Measurements from ENCODE around the gene TTBK2. TPM values are rescaled to one million over a fixed set of nuclear protein-coding genes. Genes with fewer than 3 reads are reported as not detected.

The TTBK2 gene
- total RNA-seq, 2 experiments from 2014 or later: 14.2 to 20.8 TPM

- Histone ChIP-seq H3K4me2 (ENCODE audit: low read length) (no peak overlapping the region), H3K4me1 (ENCODE audit: insufficient read depth, low read length, poor library complexity, severe bottlenecking) (no peaks in the 10 kb centered on the region), H2AFZ (ENCODE audit: low read length) (no peak overlapping the region), H3K36me3 (ENCODE audit: insufficient read depth, low read length) (0 out of 2 replicates have a peak, but pooled peaks cover 9% of the 10 kb centered on the region), H3K9me3 (ENCODE audit: low read length) (no peaks in the 10 kb centered on the region), H3K9me2 (ENCODE audit: insufficient read depth, low read length) (no peaks in the 10 kb centered on the region), H4K20me1 (ENCODE audit: insufficient read depth, low read length) (no peaks in the 10 kb centered on the region), H3K4me3 (ENCODE audit: low read depth, low read length, poor library complexity, severe bottlenecking) (no peak overlapping the region), H3K79me2 (ENCODE audit: insufficient read depth, low read depth, low read length) (no peaks in the 10 kb centered on the region), H3K27ac (ENCODE audit: low read depth, low read length, poor library complexity, severe bottlenecking) (no peak overlapping the region)
- intact Hi-C loops (cut with micrococcal nuclease; ENCODE audit: unreplicated experiment): no loop called here
- ChIA-PET POLR2A (interaction anchor here (0.7 kb wide), 1 partner anchor 169 kb away, joined by 3 read pairs; no protein-coding TSS in a partner anchor), CTCF (ENCODE audit: unreplicated experiment) (no interaction called here)
- no peak for DNase-seq (ENCODE audit: low spot score)
- TF ChIP-seq EZH2phosphoT487 (IDR thresholded peaks at IDR 0.05; ENCODE audit: borderline replicate concordance, low read depth, low read length): no peak
- TF ChIP-seq CTCF (conservative IDR thresholded peaks at IDR 0.05; ENCODE audit: low read length): no peak
- BruUV-seq (replicated peaks): no TSS peak
These were observed 62.0 kb downstream of the TTBK2 start for GRCh38 chr15:42858540-42858939.

GRCh38 chr15:42854576-42854975 is 66.0 kb downstream of the TTBK2 start:
- no peak overlapping the region for H3K4me3 ChIP-seq (ENCODE audit: low read depth, low read length, poor library complexity, severe bottlenecking)
- H2AFZ ChIP-seq (ENCODE audit: low read length): no peak overlapping the region
- no peaks in the 10 kb centered on the region for H3K79me2 ChIP-seq (ENCODE audit: insufficient read depth, low read depth, low read length)
- intact Hi-C loops (cut with micrococcal nuclease; ENCODE audit: unreplicated experiment): no loop called here
- ChIA-PET POLR2A (no interaction called here), CTCF (ENCODE audit: unreplicated experiment) (no interaction called here)
- BruUV-seq (replicated peaks): no TSS peak
- H3K36me3 ChIP-seq (ENCODE audit: insufficient read depth, low read length): 0 out of 2 replicates have a peak, but pooled peaks cover 9% of the 10 kb centered on the region
- no peaks in the 10 kb centered on the region for H4K20me1 ChIP-seq (ENCODE audit: insufficient read depth, low read length)
- H3K27ac ChIP-seq (ENCODE audit: low read depth, low read length, poor library complexity, severe bottlenecking): no peak overlapping the region
- no peaks in the 10 kb centered on the region for H3K9me3 ChIP-seq (ENCODE audit: low read length)
- no peak for TF ChIP-seq CTCF (conservative IDR thresholded peaks at IDR 0.05; ENCODE audit: low read length)
- no peak for TF ChIP-seq EZH2phosphoT487 (IDR thresholded peaks at IDR 0.05; ENCODE audit: borderline replicate concordance, low read depth, low read length)
- no peak overlapping the region for H3K4me2 ChIP-seq (ENCODE audit: low read length)
- H3K4me1 ChIP-seq (ENCODE audit: insufficient read depth, low read length, poor library complexity, severe bottlenecking): no peaks in the 10 kb centered on the region
- DNase-seq (ENCODE audit: low spot score): no peak
- no peaks in the 10 kb centered on the region for H3K9me2 ChIP-seq (ENCODE audit: insufficient read depth, low read length)

- H4K20me1 ChIP-seq (ENCODE audit: insufficient read depth, low read length): no peaks in the 10 kb centered on the region
- intact Hi-C loops (cut with micrococcal nuclease; ENCODE audit: unreplicated experiment): no loop called here
- BruUV-seq (replicated peaks): no TSS peak
- no peaks in the 10 kb centered on the region; the same call in 1 of the 2 replicates for H3K9me3 ChIP-seq (ENCODE audit: low read length)
- H3K79me2 ChIP-seq (ENCODE audit: insufficient read depth, low read depth, low read length): no peaks in the 10 kb centered on the region
- no peaks in the 10 kb centered on the region for H3K36me3 ChIP-seq (ENCODE audit: insufficient read depth, low read length)
- H3K4me3 ChIP-seq (ENCODE audit: low read depth, low read length, poor library complexity, severe bottlenecking): no peak overlapping the region
- ChIA-PET CTCF (ENCODE audit: unreplicated experiment) (no interaction called here), POLR2A (no interaction called here)
- no peaks in the 10 kb centered on the region for H3K9me2 ChIP-seq (ENCODE audit: insufficient read depth, low read length)
- H3K27ac ChIP-seq (ENCODE audit: low read depth, low read length, poor library complexity, severe bottlenecking): no peak overlapping the region
- no peak overlapping the region for H2AFZ ChIP-seq (ENCODE audit: low read length)
- no peaks in the 10 kb centered on the region for H3K4me1 ChIP-seq (ENCODE audit: insufficient read depth, low read length, poor library complexity, severe bottlenecking)
- TF ChIP-seq EZH2phosphoT487 (IDR thresholded peaks at IDR 0.05; ENCODE audit: borderline replicate concordance, low read depth, low read length) (no peak), CTCF (conservative IDR thresholded peaks at IDR 0.05; ENCODE audit: low read length) (no peak)
- no peak overlapping the region for H3K4me2 ChIP-seq (ENCODE audit: low read length)
- DNase-seq (ENCODE audit: low spot score): no peak
These were observed 70.7 kb downstream of the TTBK2 start for GRCh38 chr15:42849836-42850235.

All from OCI-LY7 (cell line).